Ascending aorta (tissue), 2 donors: ENCODE data around the gene ISCA2. TPM values are rescaled to one million over a fixed set of nuclear protein-coding genes. Genes with fewer than 3 reads are reported as not detected.
A peak's percentile ranks its signal among the peaks of the same experiment; 100 is the strongest.

Experiments used
- DNase-seq, 2 donors: peaks; one replicate each; pipeline ENCODE4 v3.0.0-alpha.2; 2019; ENCODE audit warnings: low spot score in 2 of 2
- H3K27ac ChIP-seq, 2 donors: fragments of 200-600 bp; sonication (generic); one replicate each; pipeline ENCODE4 v1.5.1; 2016 to 2017; ENCODE audit warnings: mild to moderate bottlenecking in 1 of 2
- H3K27me3 ChIP-seq: fragments of 200-600 bp; sonication (generic); one replicate; pipeline ENCODE4 v1.5.1; 2017
- H3K36me3 ChIP-seq, 2 donors: fragments of 200-600 bp; sonication (generic); one replicate each; pipeline ENCODE4 v1.5.1; 2016
- H3K4me1 ChIP-seq, 2 donors: fragments of 200-600 bp; sonication (generic); one replicate each; pipeline ENCODE4 v1.5.1; 2016 to 2017; ENCODE audit warnings: mild to moderate bottlenecking in 1 of 2
- H3K4me3 ChIP-seq, 2 donors: fragments of 200-600 bp; sonication (generic); one replicate each; pipeline ENCODE4 v1.5.1; 2016 to 2017; ENCODE audit warnings: mild to moderate bottlenecking in 1 of 2
- H3K9me3 ChIP-seq, 2 donors: fragments of 200-600 bp; sonication (generic); one replicate each; pipeline ENCODE4 v1.5.1; 2016
- CTCF ChIP-seq, 3 experiments: fragments of 200-600 bp in 2 of 3; fragments of 450-650 bp in 1 of 3; sonication (generic) in 2 of 3; IDR thresholded peaks; one replicate each; pipeline ENCODE4 v1.5.1; 2016 to 2019; ENCODE audit warnings: antibody characterized with exemption in 3 of 3, mild to moderate bottlenecking in 1 of 3, moderate library complexity in 1 of 3
- intact Hi-C: fragments of 100-400 bp; cut with DNase I; formaldehyde crosslinking; loops from one replicate; pipeline ENCODE4 v1.15.1; 2023
- total RNA-seq: library from RNA; depleted of rRNA; stranded (reverse); fragments of >200 nt; gene quantifications from one replicate; pipeline ENCODE4 v1.1.0, GENCODE V29; 2016

Gene ISCA2
- total RNA-seq, 1 donor from 2014 or later, result 10.0 TPM

- Histone ChIP-seq H3K9me3 (no peaks in the 10 kb centered on the region), H3K27ac (peak overlapping the region; percentile 78 to 82), H3K36me3 (peaks cover 47 to 54% of the 10 kb centered on the region in 2 donors), H3K27me3 (no peaks in the 10 kb centered on the region), H3K4me3 (no peak overlapping the region), H3K4me1 (peaks cover 5 to 39% of the 10 kb centered on the region in 2 donors)
- no peak for TF ChIP-seq CTCF (IDR thresholded peaks at IDR 0.05)
- DNase-seq, result peak in 1 of 2 donors; percentile 78
- intact Hi-C loops, result loop anchor here (5.0 kb wide), 1 partner anchor 35 kb away; no protein-coding TSS in a partner anchor
These were observed 18.6 kb downstream of the ISCA2 start for GRCh38 chr14:74511966-74512830.

GRCh38 chr14:74514471-74514941 is 20.9 kb downstream of the ISCA2 start:
- H3K27ac ChIP-seq, result peak overlapping the region; percentile 78 to 82
- peaks cover 5 to 39% of the 10 kb centered on the region in 2 donors for H3K4me1 ChIP-seq
- H3K9me3 ChIP-seq, result no peaks in the 10 kb centered on the region
- peak; percentile 42 to 82 for DNase-seq
- peaks cover 45 to 52% of the 10 kb centered on the region in 2 donors for H3K36me3 ChIP-seq
- no peaks in the 10 kb centered on the region for H3K27me3 ChIP-seq
- TF ChIP-seq CTCF (IDR thresholded peaks at IDR 0.05), result no peak
- peak overlapping the region in 1 of 2 donors; percentile 1 for H3K4me3 ChIP-seq
- intact Hi-C loops, result loop anchor here (5.0 kb wide), 1 partner anchor 33 kb away; no protein-coding TSS in a partner anchor

GRCh38 chr14:74515891-74516412 is 22.4 kb downstream of the ISCA2 start:
- no peak for DNase-seq
- intact Hi-C loops, result no loop called here
- Histone ChIP-seq H3K4me1 (peaks cover 5 to 32% of the 10 kb centered on the region in 2 donors), H3K27ac (peak overlapping the region; percentile 78 to 82), H3K4me3 (no peak overlapping the region), H3K9me3 (no peaks in the 10 kb centered on the region), H3K27me3 (no peaks in the 10 kb centered on the region), H3K36me3 (peaks cover 39 to 53% of the 10 kb centered on the region in 2 donors)
- TF ChIP-seq CTCF (IDR thresholded peaks at IDR 0.05), result no peak

- no peak for DNase-seq
- Histone ChIP-seq H3K27ac (peak overlapping the region; percentile 78 to 82), H3K36me3 (peaks cover 46 to 60% of the 10 kb centered on the region in 2 donors), H3K4me3 (no peak overlapping the region), H3K9me3 (no peaks in the 10 kb centered on the region), H3K4me1 (peaks cover 5 to 26% of the 10 kb centered on the region in 2 donors), H3K27me3 (no peaks in the 10 kb centered on the region)
- intact Hi-C loops, result no loop called here
- TF ChIP-seq CTCF (IDR thresholded peaks at IDR 0.05), result no peak
These were observed 23.0 kb downstream of the ISCA2 start for GRCh38 chr14:74516451-74517160.

- Histone ChIP-seq H3K36me3 (peaks cover 57 to 70% of the 10 kb centered on the region in 2 donors), H3K4me1 (peaks cover 0 to 15% of the 10 kb centered on the region in 2 donors), H3K27me3 (no peaks in the 10 kb centered on the region), H3K9me3 (no peaks in the 10 kb centered on the region), H3K27ac (peak overlapping the region in 1 of 2 donors; percentile 78), H3K4me3 (no peak overlapping the region)
- DNase-seq, result no peak
- intact Hi-C loops, result no loop called here
- TF ChIP-seq CTCF (IDR thresholded peaks at IDR 0.05), result no peak
These were observed 24.2 kb downstream of the ISCA2 start for GRCh38 chr14:74517731-74518130.
